NT2/D1 (cell line): ENCODE measurements around the gene TRIM36.

Experiments
- SUZ12 ChIP-seq: IDR thresholded peaks from 2 replicates; pipeline ENCODE4 v1.6.1; 2011; ENCODE audit not compliant: insufficient read length, insufficient read depth; ENCODE audit errors: extremely low read depth
- YY1 ChIP-seq: IDR thresholded peaks from 2 replicates; pipeline ENCODE4 v1.6.1; 2011; ENCODE audit not compliant: insufficient read length, insufficient read depth
- ZNF274 ChIP-seq: IDR thresholded peaks from 2 replicates; pipeline ENCODE4 v1.6.1; 2011; ENCODE audit warnings: mild to moderate bottlenecking, low read depth, low read length

DNA sequence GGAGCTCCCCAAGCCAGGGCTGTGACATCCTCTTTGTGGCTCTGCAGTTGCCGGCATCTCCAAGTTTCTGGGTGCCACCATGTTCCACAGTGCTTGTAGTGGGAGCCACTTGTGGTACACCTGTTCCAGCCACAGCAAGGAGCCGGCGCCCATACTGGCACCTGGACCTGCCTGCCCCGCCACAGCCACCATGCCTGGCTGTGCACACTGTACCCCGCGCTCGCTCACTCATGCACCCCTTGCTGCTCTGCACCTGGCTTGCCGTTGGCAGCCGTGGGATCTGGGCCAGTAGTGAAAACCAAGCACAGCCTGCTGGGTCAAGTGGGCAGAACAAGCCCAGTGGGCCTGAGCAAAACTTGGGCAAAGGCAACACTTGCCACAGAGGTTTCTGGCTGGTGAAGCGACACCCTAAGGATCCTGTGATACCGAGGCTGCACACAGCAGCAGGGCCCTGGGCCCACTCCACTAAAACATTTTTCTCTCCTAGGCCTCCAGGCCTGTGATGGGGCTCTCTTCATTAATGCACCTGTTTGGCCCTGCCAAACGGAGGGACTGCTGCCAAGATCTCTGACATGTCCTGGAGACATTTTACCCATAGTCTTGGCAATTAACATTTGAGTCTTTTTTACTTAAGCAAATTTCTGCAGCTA lies 2.8 kb downstream of the TRIM36 start:
- TF ChIP-seq YY1: no peak
- no peak for TF ChIP-seq ZNF274
- no peak for TF ChIP-seq SUZ12
